DMS114 treated with DMSO at 0.1 percent for 48 hours (cell line): ENCODE results near the gene XIRP2.
"Not testable (repeated sequence)": the region's sequence is repeated elsewhere in the genome, so short reads cannot be mapped to it uniquely, and the experiment has no call there.

Experiments used
- DNase-seq: peaks from one replicate; lab custom pipeline; 2025; ENCODE audit not compliant: unreplicated experiment; lab: John Stamatoyannopoulos, UW

Gene XIRP2

DNA sequence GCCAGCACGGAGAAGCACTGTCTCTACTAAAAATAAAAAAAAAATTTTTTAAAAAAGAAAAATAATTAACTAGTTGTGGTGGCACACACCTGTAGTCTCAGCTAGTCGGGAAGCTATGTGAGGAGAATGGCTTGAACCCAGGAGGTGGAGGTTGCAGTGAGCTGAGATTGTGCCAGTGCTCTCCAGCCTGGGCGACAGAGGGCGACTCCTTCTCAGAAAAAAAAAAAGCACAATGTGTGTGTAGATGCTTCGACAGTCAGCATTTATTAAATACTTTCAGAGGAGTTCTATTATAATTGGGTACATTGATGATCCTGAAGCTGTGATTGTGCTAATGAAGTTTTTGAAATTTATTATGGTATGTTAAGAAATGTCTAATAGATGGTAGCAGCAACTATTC is 46.5 kb downstream of the XIRP2 start:
- DNase-seq: no peak

DNA sequence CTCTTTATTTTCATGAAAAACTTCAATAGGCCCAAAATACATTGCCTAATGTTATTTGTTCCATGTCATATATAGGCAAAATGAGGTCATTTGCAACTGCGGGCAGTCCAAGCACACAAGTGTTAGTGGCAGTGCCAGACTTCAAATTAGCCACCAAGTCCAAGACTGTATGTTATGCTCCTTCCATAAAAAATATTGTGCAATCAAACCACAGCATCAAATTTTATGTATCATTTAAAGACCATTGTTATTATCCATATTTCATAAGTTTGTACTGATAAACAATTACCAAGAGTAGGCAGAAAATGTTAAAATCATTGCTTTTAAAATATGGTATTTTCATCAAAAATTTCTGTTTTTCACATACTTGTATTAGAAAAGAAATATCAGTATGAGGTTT is 54.1 kb downstream of the XIRP2 start:
- no peak for DNase-seq

- no peak for DNase-seq
Measured at GRCh38 chr2:166944909-166945308, 56.6 kb downstream of the XIRP2 start.

DNA sequence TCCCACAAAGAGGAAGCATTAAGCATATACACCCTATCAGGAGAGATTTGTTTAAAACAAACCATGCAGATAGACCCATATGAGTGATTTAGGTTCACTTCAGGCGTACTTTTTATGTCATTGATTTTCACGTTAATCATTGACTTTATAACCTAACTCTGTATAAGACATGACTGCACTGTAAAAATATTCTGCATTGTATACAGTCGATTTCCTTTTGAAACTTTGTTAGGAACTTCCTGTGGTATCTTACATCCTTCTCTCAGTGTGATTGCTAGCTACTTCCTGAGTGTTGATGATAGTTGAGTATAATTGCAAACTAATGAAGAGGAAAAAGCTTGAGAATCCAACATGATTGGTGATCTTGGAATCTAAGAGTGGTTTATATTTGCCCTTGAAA is 69.4 kb downstream of the XIRP2 start:
- no peak for DNase-seq

DNA sequence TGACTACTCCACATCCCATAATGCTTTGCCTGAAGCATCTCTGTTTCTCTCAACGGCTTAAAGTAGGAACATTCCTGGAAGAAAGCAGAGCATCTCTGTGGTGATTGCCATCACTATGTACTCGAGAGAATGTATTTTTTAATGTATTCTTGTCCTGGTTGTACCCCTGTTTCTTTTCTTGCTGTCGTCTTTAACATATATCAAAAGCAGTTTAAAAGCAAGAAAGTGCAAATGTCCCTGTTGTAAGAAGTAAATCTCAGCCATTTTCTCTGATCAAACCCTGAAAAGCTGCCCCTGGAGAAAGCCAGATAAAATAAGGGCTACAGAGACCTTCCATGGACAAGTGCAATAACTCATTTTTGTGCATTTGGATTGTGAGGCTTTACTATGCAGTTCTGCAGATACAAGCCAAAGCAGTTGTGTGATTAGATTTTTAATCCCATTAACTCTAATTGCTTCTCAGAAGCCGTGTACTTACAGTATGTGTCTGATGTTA is 70.8 kb downstream of the XIRP2 start:
- DNase-seq: no peak

DNA sequence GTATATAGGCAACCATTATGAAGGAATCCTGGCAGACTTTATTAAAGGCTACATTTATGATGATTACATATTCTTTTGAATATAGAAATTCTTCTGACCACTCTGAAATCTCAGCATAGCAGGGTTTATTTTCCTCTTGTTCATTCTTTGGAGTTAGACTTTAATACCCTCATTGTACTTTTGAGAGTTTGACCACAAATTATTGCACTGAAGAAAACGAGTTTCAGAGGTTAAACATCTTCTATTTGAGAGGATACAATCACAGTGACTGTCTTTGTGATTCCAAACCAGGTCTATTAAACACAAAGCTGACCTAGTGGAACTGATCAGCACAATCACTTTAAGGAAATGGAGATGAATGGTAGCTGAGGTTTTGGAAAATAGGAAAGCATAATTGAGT is 71.3 kb downstream of the XIRP2 start:
- DNase-seq: no peak

GRCh38 chr2:166960702-166961270 is 72.5 kb downstream of the XIRP2 start:
- DNase-seq: no peak

DNA sequence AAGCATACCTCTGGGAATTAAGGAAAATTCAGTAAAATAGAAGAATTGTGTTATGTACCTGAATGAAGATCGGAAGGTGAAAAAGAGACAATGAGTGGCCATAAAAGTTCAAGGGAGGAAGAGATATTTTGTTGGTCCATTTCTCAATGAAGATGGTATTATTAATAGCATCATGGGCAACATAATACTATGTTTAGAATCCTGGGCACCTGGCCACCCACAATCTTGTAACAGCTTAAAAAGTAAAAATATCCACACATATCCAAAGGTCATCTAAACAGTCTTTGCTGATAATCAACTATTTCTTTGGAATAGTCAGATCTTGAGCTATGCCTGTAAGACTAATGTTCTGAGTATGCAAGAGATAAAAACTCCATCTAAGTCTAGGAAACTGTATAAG is 73.7 kb downstream of the XIRP2 start:
- no peak for DNase-seq

GRCh38 chr2:166969486-166969885 is 81.2 kb downstream of the XIRP2 start:
- no peak for DNase-seq

DNA sequence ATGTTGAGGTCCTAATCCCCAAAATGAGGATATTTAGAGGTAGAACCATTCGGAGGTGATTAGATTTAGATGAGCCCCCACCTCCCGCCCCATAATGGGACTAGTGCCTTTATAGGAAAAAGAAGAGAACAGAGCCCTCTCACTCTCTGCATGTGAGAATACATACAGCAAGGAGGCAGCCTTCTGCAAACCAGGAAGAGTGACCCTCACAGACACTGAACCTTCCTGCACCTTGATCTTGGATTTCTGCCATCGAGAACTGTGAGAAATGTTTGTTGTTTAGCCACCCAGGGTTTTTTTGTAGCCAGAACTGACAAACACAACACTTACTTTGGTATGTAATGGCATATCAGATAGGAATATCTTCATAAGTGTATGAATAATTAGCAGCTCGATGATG is 83.7 kb downstream of the XIRP2 start:
- no peak for DNase-seq

DNA sequence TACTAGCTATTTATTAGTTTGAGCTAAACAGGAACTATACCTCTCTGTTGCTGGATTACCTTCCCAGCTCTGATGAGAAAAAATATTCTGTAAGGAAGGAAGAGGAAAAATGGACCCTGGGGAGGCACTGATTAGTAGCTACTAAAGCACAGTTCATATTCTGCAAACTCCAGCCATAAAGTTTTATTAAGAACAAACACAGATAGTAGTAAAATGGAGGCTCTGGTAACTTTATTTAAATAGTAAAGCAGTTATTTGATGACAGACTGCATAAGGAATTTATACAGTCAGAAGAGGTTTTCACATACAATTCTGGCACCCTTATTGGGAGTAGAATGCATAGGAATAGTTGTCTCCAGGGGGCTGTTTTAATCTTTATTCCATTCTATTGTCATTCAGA is 84.1 kb downstream of the XIRP2 start:
- DNase-seq: no peak

- no peak for DNase-seq
Measured at GRCh38 chr2:166984188-166984587, 95.9 kb downstream of the XIRP2 start.

GRCh38 chr2:166984797-166985196 is 96.5 kb downstream of the XIRP2 start:
- DNase-seq: no peak

- DNase-seq: no peak
Measured at GRCh38 chr2:166994588-166995336, 106.5 kb downstream of the XIRP2 start.

DNA sequence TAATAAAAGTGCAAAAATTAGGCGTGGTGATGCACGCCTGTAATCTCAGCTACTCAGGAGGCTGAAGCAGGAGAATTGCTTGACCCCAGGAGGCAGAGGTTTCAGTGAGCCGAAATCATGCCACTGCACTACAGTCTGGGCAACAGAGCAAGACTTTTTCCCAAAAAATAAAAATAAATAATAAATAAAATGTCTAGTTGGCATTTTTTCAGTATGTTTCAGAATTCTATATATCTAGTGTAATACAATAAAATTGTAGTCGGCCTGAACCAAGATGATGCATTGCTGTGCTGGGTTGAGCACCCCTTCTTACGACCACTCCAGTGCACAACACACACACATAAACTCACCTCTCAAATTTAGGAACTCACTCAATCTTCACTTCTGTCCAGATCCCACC is 108.2 kb downstream of the XIRP2 start:
- no peak for DNase-seq

- DNase-seq: no peak
Measured at GRCh38 chr2:167001165-167001564, 112.9 kb downstream of the XIRP2 start.

DNA sequence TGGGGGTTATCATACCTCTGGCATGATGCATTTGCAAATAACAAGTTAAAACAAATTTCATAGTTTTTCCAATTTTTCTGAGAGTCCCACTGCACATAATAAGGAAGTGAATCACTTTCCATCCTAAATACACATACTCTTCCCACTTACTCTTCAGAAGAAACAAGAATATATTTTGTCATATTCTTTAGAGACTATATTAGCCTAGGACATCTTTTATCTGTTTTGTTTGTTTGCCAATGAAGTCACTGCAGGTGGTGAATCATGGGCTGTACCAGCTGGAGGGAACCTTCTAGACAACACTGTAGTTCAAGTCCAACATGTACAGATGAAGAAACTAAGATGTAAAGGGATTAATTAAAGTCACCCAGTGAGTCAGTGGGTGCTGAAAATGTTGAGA is 116.8 kb downstream of the XIRP2 start:
- DNase-seq: no peak

DNA sequence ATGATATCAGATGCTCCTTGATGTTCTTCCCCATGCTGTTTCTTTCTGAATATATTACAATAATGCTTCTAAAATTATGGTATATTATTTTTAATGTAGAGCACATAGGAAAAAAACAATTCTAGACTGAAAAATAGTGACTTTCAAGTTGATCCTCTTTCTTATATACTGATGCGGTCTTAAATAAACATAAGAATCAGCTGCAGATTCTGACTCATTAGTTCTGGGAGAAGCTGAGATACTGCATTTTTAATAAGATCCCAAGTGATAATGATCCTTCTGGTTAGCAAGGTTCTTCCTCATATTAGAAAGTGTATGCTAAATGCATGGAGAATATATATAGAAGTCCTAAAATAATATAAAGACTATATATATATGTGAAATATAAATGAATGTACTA is 124.9 kb downstream of the XIRP2 start:
- no peak for DNase-seq

- no peak for DNase-seq
Measured at GRCh38 chr2:167015806-167016205, 127.5 kb downstream of the XIRP2 start.

DNA sequence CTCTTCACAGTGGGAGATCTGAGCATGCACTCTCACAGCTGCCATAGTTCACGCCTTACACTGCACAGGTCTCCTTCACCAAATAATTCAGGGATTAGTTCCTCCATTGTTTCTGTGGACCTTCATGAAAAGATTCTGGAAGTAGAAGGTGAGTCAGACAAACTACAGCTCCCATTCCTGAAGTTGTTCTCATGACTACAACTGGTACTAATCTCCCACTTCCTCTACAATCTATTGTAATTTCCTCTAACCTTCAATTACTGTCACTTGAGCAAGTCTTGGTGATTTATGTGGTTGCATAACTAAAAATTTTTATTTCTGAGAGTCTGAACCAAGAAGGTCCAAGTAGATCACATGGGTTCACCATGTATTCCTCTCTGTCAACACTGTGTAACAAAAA is 128.7 kb downstream of the XIRP2 start:
- DNase-seq: no peak

DNA sequence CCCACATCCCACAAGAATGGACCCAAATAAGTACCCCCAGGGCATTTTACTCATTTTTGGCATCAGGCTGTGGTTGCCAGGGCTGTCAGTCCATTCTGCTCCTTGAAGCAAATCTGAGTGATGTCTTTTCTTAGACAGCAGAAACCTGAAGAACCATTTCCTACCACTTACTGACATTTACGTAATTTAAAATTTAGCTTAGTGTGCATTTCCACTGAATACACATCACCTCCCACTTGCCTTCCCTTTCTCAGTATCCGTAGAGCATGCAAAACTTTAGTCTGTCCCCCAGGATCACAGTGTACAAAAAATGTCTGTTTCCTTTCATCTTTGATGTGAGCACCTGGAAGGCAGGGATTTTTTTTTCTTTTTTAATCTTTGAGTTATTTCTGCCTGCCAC is 130.3 kb downstream of the XIRP2 start:
- DNase-seq: no peak

- DNase-seq: no peak
Measured at GRCh38 chr2:167028503-167028902, 140.2 kb downstream of the XIRP2 start.

GRCh38 chr2:167034976-167035375 is 146.7 kb downstream of the XIRP2 start:
- not testable (repeated sequence) for DNase-seq
